ENCODE results near the gene WDR86.

Gene WDR86

GRCh38 chr7:151444632-151445031 lies 34.8 kb upstream of the WDR86 start:
- no peaks in the 10 kb centered on the region for H3K36me3 ChIP-seq
- no peak for DNase-seq
- no peak for TF ChIP-seq CTCF (IDR thresholded peaks at IDR 0.05; ENCODE audit: low read depth, low read length)
- H3K27me3 ChIP-seq: no peaks in the 10 kb centered on the region
- H3K4me3 ChIP-seq (ENCODE audit: low read depth, low read length): no peak overlapping the region
- H3K4me1 ChIP-seq: no peaks in the 10 kb centered on the region
- H3K9me3 ChIP-seq: no peaks in the 10 kb centered on the region

- no peak overlapping the region for H3K4me3 ChIP-seq (ENCODE audit: low read depth, low read length)
- no peak for DNase-seq
- TF ChIP-seq CTCF (IDR thresholded peaks at IDR 0.05; ENCODE audit: low read depth, low read length): no peak
- H3K27me3 ChIP-seq: no peaks in the 10 kb centered on the region
- H3K36me3 ChIP-seq: no peaks in the 10 kb centered on the region
- no peaks in the 10 kb centered on the region for H3K9me3 ChIP-seq
- no peaks in the 10 kb centered on the region for H3K4me1 ChIP-seq
Observed at GRCh38 chr7:151442776-151443496, 33.1 kb upstream of the WDR86 start.

- no peak for TF ChIP-seq CTCF (IDR thresholded peaks at IDR 0.05; ENCODE audit: low read depth, low read length)
- no peak for DNase-seq
- Histone ChIP-seq H3K9me3 (no peaks in the 10 kb centered on the region), H3K4me1 (no peaks in the 10 kb centered on the region; the same call in 1 of the 2 replicates), H3K27me3 (no peaks in the 10 kb centered on the region), H3K36me3 (no peaks in the 10 kb centered on the region), H3K4me3 (ENCODE audit: low read depth, low read length) (no peak overlapping the region)
Observed at GRCh38 chr7:151440799-151441445, 31.1 kb upstream of the WDR86 start.

- TF ChIP-seq CTCF (IDR thresholded peaks at IDR 0.05; ENCODE audit: low read depth, low read length): no peak
- Histone ChIP-seq H3K9me3 (no peaks in the 10 kb centered on the region), H3K36me3 (no peaks in the 10 kb centered on the region), H3K4me1 (no peaks in the 10 kb centered on the region; the same call in 1 of the 2 replicates), H3K4me3 (ENCODE audit: low read depth, low read length) (no peak within 1 kb of the TSS; the same call in 1 of the 2 replicates), H3K27me3 (no peaks in the 10 kb centered on the region)
- no peak for DNase-seq
Observed at GRCh38 chr7:151439855-151440798, 30.3 kb upstream of the WDR86 start, which contains the start of gene CRYGN. Gene CRYGN, minus strand, starts transcription at chr7:151440141. Its CDS starts 224 bp downstream, at chr7:151439917.

- Histone ChIP-seq H3K4me3 (ENCODE audit: low read depth, low read length) (no peak overlapping the region), H3K36me3 (no peaks in the 10 kb centered on the region), H3K4me1 (no peaks in the 10 kb centered on the region; the same call in 1 of the 2 replicates), H3K27me3 (no peaks in the 10 kb centered on the region), H3K9me3 (no peaks in the 10 kb centered on the region)
- no peak for DNase-seq
- no peak for TF ChIP-seq CTCF (IDR thresholded peaks at IDR 0.05; ENCODE audit: low read depth, low read length)
Observed at GRCh38 chr7:151438864-151439601, 29.2 kb upstream of the WDR86 start.

Measured in BE2C (cell line).